Astrocyte of the hippocampus (primary cell): ENCODE data around the gene FAF1.
A peak's percentile ranks its signal among the peaks of the same experiment; 100 is the strongest.
"Not testable (repeated sequence)": the region's sequence is repeated elsewhere in the genome, so short reads cannot be mapped to it uniquely, and the experiment has no call there.

ENCODE experiments used
- DNase-seq: peaks from one replicate; pipeline ENCODE4 v3.0.0; 2011; ENCODE audit warnings: low read depth, low spot score

FAF1 gene

DNA sequence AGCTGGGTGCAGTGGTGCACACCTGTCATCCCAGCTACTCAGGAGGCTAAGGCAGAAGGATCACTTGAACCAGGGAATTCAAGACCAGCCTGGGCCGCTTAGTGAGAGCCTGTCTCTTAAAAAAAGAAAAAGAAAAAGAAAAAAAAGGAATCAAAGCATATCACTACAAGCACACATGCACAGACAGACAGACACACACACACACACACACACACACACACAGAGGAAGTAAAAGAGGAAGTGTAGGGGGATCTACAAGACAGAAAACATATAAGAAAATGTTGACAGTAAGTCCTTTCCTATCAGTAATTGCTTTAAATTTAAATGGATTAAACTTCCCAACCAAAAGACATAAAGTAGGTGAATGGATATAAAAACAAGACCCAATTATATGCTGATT lies 180.3 kb downstream of the FAF1 start:
- DNase-seq: no peak

DNA sequence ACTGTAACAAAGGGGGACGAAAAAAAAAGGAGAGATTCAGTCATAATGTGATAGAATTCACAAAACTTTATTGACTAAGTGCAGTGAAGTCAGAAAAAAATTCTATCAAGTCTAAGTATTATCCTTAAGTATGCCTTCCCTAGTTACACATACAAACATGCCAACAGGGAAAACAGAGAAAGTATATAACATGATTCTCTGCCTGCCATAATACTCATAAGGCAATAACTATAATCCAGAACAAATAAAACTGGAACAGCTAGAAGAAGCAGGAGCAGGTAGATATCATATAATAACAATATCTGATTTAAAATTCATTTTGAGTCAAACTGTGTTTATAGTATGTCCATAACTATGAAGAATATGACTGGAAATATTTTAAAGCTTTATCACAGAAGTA lies 184.3 kb downstream of the FAF1 start:
- no peak for DNase-seq

DNA sequence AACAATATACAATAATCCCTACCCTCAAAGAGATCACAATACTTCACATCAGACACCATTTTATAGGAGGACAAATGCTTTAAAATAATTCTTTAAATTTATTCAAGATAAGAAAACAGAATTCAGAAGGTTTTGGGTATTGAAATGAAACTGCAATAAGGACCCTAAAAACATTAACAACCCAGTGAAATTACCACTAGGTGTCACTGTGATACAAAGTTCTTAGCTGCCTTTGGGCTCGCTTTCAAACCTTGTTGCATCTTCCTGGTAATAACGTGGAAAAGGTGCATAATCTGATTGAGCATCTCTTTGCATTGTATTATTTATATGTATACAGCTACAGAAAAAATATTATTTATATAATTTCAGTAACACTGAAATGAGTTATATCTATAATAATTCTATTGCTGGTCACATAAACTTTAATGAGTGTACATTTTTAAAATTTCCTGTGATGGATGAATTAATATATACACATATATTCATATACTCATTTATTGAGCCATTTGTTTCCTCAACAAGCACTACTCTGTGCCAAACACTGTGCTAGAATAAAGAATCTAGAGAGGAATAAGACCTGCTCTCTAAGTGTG lies 185.2 kb downstream of the FAF1 start:
- DNase-seq: peak; percentile 76

DNA sequence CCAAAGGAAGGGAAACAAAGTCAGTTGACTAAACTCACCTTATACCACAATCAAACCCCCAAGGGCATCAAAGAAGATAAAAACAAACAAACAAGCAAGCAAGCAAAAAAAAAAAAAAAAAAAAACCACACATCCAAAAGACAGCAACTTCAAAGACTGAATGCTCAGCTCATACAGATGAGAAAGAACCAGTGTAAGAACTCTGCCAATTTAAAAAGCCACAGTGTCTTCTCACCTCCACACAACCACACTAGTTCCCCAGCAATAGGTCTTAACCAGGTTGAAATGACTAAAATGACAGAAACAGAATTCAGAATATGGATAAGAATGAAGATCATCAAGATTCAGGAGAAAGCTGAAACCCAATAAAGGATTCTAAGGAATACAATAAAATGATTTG lies 193.4 kb downstream of the FAF1 start:
- DNase-seq: no peak

DNA sequence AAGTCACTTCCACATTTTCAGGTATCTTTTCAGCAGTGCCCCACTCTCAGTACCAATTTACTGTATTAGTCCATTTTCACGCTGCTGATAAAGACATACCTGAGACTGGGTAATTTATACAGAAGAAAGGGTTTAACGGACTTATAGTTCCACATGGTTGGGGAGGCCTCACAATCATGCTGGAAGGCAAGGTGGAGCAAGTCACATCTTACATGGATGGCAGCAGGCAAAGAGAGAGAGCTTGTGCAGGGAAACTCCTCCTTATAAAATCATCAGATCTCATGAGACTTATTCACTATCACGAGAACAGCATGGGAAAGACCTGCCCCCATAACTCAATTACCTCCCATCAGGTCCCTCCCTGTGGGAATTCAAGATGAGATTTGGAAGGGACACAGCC lies 203.5 kb downstream of the FAF1 start:
- DNase-seq: not testable (repeated sequence)

DNA sequence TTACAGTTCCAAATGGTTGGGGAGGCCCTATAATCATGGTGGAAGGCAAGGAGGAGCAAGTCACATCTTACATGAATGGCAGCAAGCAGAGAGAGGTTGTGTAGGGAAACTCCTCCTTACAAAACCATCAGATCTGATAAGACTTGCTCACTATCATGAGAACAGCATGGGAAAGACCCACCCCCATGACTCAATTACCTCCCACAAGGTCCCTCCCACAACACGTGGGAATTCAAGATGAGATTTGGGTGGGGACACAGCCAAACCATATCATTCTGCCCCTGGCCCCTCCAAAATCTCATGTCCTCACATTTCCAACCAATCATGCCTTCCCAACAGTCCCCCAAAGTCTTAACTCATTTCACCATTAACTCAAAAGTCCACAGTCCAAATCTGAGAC lies 205.3 kb downstream of the FAF1 start:
- not testable (repeated sequence) for DNase-seq

DNA sequence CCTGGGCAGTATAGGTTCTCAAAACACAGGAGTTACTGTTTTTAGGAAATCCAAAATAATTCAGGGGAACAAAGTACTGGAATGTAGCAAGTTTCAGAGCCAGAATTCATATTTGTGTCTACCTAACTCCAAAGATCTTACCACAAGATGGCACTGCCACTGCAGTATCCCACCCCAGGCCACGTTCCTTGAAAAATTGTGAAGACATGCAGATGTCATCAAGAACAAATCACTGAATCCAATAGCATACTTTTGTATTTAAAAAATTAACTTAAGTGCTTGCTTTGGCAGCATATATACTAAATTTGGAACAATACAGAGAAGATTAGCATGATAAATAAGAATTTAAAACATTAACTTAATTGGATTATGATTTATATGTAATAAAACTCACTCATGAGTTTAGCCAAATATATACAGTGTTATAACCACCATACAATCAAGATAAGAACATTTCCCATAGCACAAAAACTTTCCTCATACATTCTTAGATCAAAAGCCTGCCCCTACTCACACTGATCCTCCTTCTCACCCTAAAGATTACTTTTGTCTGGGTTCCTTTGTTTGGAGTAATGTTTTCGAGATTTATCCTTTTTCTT lies 209.9 kb downstream of the FAF1 start:
- peak; percentile 51 for DNase-seq

DNA sequence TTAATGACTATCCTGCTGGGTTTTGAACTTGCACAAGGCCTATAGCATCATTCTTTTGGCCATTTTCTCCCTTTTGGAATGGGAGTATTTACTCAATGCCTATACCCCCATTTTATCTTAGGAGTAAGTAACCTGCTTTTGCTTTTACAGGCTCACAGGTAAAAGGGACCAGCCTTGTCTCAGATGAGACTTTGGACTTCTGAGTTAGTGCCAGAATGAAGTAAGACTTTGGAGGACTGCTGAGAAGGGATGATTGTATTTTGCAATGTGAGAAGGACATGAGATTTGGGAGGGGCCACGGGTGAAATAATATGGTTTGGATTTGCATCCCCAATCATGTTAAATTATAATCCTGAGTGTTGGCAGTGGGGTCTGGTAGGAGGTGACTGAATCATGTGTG lies 212.7 kb downstream of the FAF1 start:
- no peak for DNase-seq

DNA sequence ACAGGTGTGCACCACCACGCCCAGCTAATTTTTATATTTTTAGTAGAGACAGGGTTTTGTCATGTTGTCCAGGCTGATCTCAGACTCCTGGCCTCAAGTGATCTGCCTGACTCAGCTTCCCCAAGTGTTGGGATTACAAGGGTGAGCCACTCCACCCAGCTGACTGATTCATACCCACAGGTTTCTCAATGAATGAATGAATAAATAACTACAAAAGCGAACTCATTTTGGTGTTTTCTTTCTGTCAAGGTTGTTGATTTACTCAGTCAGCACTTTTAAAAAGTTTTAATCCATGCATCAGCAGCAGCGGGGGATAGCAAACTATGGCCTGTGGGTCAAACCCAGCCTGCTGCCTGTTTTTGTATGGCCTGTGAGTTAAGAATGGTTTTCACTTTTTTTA lies 217.5 kb downstream of the FAF1 start:
- peak; percentile 50 for DNase-seq

DNA sequence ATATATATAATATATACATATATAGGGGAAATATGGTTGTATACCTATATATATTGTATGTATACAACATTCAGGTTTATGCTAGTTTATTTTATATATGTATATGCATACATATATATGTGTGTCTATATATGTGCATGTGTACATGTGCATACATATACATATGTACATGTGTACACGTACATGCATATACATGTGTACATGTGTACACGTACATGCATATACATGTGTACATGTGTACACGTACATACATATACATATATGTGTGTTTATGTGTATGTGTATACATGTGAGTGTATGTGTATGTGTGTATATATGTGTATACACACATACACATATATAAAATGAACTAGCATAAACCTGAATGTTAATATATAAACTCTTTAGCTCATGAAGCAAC lies 220.9 kb downstream of the FAF1 start:
- no peak for DNase-seq

DNA sequence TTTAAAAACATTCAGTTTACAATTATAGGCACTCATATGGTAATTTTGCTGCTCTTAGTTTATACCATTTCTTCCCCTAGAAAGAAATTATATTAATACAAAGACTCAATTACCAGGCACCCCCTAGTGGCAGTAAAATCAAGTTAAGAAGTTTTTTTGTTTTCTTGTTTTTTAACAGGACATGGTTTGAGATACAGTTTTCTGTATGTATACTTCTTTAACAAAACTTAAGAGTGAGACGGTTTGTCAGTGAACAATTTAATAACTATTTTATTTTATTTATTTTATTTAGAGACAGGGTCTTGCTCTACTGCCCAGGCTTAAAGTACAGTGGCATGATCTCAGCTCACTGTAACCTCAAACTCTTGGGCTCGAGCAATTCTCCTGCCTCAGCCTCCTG lies 224.6 kb downstream of the FAF1 start:
- DNase-seq: peak; percentile 39

DNA sequence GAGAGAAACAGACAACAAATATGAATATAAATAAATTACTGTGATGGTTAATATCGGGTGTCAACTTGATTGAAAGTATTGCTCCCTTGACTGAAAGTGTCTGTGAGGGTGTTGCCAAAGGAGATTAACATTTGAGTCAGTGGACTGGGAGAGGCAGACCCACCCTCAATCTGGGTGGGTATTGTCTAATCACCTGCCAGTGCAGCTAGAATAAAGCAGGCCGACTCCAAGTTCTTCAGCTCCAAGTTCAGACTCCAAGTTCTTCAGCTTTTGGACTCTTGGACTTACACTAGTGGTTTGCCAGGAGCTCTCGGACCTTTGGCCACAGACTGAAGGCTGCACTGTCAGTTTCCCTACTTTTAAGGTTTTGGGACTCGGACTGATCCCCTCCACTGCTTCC lies 232.5 kb downstream of the FAF1 start:
- DNase-seq: not testable (repeated sequence)

DNA sequence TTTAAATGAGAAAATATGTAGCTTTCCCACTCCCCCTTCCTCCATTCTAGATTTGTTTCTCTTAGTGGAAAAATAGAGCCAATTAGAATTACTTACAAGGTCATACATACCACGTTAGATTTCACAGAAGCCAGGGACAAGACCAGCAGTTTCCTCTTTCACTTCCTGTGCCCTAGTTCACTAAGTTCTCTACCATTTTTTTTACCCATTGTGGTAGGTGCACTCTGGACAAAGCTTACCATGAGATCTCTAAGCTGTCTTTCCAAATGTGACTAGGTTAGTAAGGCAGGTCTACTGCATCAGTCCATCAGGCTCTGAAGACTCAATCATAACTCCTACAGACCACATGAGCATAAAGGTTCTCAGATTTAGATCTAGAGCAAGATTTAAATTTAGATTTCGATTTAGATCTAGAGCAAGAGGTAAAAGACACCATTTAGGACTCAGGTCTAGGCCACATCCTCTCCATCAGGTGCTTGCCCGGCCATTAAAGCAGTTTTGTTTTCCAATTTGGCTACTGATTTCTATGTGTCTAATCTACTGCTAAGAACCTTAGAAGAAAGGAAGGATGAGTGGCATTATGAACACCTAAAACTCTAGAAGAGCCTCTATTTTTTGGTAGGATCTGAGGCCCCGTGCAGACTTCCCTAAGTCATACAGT lies 235.3 kb downstream of the FAF1 start:
- DNase-seq: no peak

DNA sequence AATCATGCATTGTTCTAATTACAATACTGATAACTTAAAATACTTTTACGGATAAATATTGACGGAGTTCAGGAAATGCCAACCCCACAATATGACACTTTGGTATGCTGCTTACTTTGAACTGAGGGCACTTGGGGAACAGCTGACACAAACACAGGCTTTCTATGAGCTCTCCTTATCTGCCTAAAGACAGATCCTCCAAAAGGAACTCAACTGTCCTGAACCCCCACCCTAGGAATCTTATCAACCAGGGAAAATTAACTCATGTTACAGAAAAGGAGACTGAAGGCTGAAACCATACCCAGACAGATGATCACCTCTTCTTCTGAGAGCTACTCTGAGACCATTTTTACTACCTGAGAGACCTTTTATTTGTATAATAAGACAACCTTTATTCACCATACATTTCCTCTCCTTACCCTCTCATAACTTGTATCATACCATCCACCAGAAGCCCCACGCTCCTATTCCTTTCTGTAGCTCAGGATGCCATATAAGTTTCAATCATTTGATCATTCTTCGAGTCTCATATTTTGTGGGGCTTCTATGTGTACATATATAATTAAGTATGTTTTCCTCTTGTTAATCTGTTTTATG lies 239.5 kb downstream of the FAF1 start:
- no peak for DNase-seq

DNA sequence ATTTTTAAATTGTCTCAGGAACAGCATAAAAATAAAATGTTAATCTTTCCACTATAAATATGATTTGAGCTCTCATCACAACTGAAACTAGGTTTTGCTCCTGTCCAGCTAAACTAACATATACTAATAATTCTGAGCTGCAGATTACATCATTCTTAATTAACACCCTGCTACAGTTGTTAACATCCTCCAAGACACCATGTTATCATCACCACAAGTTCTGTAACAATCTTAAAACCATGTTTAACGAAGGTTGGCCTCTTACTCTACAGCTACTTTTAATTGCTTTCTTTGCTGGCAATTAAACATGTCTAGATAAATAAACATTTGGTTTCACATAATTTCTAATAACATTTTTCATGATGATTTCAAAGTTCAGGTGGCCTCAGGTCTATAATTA lies 240.9 kb downstream of the FAF1 start:
- DNase-seq: no peak

DNA sequence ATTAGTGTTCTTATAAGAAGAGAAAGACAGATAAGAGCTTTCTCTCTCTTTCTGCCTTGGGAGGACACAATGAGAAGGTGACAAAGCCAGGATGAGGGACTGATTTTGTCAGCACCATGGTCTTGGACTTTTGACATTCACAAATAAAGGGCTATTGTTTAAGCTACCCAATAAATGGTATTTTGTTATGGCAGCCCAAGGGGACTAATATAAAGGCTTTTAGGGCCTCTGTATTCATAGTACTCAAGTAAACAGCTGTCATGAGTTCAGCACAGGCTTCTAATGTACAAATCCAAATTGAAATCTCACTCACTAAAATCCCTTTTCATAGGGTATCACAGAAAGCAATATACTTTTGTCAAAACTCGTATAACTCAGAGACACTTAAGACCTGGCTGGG lies 242.7 kb downstream of the FAF1 start:
- no peak for DNase-seq

DNA sequence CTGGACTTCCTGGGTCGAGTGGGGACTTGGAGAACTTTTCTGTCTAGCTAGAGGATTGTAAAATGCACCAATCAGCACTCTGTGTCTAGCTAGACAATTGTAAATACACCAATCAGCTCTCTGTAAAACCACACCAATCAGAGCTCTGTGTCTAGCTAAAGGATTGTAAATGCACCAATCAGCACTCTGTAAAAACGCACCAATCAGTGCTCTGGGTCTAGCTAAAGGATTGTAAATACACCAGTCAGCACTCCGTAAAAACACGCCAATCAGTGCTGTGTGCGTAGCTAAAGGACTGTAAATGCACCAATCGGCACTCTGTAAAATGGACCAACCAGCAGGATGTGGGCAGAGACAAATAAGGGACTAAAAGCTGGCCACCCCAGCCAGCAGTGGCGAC lies 243.6 kb downstream of the FAF1 start:
- not testable (repeated sequence) for DNase-seq

DNA sequence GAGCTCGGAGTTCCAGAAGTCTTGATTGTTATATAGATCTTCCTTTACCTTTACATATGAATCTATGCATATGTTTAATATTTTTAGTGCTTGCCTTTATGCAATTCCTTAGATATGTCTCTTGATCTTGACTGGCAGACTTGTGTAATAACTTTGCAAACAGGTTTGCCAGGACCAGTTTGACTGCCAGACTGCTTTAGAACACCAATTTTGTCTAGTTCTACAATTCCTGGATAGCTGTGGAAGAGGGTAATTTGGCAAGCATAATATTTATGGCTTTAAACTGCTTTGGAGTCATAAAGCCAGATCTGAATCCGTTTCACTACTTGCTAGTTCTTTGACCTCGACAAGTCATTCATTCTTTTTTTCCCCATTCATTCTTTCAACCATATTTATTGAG lies 250.0 kb downstream of the FAF1 start:
- no peak for DNase-seq

DNA sequence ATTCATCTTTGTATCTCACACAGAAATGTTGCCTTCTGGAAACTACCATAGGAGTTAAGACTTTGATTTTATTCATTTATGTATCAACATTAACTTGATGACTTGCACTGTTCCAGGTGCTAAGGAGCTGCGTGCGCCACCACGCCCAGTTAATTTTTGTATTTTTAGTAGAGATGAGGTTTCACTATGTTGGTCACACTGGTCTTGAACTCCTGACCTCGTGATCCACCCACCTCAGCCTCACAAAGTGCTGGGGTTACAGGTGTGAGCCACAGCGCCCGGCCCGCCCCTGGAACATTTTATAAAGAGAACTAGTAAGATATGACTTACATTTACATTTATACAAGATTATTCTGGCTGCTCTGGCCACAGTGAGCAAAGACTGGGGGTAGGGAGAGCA lies 252.2 kb downstream of the FAF1 start:
- DNase-seq: no peak

DNA sequence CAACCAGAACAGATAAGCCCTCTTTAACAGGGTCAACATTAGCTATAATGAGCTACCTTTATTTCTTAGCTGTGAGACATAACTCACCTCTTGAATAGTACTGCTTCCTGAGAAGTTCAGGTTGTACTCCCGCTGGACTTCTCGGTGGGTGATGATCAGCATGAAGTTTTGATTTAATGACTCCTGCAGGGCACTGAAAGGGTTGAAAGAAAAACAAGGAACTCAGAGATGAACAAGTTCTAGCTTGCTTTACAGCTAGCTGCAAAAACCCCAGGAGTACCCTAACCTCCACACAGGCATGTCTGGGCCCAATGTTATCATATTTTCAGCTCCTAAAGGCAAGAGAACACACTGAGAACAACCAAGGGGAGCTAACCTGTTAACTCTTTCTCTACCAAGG lies 254.4 kb downstream of the FAF1 start:
- DNase-seq: no peak

DNA sequence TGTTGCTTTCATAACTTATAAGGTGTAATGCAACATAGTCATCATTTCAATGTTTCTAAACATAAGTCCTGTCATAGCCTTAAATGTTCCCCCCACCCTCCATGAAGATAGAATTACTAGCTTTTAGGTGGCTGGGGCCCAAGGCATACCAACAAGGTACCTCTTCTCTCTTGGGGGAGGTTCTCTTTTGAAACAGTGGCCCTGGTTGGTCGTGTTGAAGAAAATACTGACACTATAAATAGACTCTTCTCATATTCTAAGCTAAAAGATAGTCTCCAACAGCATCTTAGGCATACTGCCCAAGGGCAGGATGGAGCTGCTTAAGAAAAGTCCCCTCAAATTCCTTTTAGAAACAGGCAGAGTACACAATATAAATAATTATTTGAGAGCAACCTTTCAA lies 255.0 kb downstream of the FAF1 start:
- DNase-seq: no peak

DNA sequence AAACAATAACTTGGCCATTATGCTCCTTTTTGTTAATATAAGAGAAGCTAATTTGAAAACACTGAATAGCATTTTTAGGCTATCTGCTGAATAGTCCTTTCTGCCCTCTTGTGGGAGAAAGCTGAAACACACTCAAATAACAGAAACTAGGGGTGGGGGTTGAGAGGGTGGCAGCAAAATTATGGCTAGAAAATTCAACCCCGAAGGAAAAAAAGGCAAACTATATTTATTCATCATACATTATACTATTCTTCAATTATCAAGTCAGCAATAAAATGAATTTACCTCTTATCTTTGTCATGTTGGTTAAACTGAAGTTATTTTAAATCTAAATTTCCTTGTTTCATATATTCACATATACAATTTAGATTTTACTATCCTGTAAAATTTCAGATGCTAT lies 255.9 kb downstream of the FAF1 start:
- DNase-seq: peak; percentile 69

DNA sequence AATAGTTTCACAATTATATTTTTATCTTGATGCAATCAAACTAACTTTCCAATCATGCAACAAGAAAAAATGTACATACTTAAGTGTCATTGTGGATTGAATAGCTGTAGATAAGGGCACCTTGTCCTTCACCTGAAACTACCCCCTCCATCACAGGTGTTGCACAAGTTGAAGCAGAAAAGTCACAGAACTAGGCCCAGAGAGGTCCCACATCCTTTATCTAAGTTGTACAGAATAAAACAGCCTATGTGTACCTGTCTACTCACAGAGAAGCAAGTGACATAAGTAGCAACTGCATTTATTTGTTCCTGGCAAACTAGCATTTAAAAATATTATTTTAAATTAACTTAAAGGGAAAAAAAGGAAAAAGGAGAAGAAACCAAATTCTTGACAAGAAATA lies 256.8 kb downstream of the FAF1 start:
- DNase-seq: no peak
